ENCODE data around the gene CPAMD8. TPM values are rescaled to one million over a fixed set of nuclear protein-coding genes. Genes with fewer than 3 reads are reported as not detected.

Gene CPAMD8
- total RNA-seq, 1 experiment from 2014 or later: 3.9 TPM

DNA sequence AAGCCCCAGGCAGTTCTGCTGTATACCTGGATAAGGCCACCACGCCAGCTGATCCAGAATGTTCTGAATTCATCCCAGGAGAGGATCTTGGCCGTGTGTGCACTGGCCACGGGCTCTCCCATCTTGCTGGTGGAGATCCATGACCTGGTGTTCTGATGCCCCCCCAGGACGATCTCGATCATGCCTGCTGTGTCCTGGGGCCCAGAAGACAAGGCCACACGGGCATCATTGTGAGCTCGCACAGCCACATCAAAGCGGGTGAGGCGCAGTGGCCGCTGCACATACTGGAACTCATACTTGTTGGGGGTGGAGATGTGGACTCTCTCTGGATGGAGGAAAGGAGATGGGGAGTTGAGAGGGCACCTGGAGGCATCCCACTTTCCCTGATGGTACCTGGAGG, 97.7 kb downstream of the CPAMD8 start:
- no peaks in the 10 kb centered on the region for H3K36me3 ChIP-seq (ENCODE audit: low read depth, low read length)
- intact Hi-C loops (cut with micrococcal nuclease): no loop called here
- POLR2A ChIA-PET (ENCODE audit: unreplicated experiment): no interaction called here

DNA sequence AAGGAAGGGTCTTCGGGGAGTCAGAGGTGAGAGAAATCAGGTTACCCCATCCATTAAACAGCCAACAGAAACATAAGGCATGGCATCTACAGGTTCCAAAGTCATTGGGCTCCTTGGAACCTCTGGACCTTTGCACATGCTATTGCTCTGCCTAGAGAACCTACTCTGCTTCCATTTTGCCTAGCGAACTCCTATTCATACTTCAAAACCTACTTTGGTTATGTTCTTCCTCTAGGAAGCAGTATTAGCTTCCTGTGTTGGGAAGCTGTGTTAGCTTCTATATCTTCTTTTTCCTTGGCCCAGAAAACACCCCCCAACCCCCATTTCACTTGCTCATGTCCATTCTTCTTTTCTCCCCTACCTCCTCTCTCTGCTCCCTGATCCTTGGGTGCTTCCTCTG, 98.3 kb downstream of the CPAMD8 start:
- Histone ChIP-seq H3K4me3 (ENCODE audit: low read length) (no peak overlapping the region), H3K9me3 (ENCODE audit: low read length) (peaks cover 4% of the 10 kb centered on the region; the same call in 1 of the 2 replicates), H3K9ac (ENCODE audit: low read length) (no peak overlapping the region), H3K27ac (ENCODE audit: low read length) (no peak overlapping the region), H3K27me3 (ENCODE audit: low read length) (no peaks in the 10 kb centered on the region), H2AFZ (ENCODE audit: low read length) (no peak overlapping the region), H3K4me1 (ENCODE audit: insufficient read depth, low read length) (no peaks in the 10 kb centered on the region), H3K79me2 (ENCODE audit: low read length) (no peaks in the 10 kb centered on the region), H4K20me1 (ENCODE audit: low read length) (no peaks in the 10 kb centered on the region), H3K4me2 (ENCODE audit: low read length) (no peak overlapping the region), H3K9me2 (replicated peaks; ENCODE audit: low read length) (no peaks in the 10 kb centered on the region), H3F3A (ENCODE audit: low read length, unreplicated experiment) (no peaks in the 10 kb centered on the region), H3K36me3 (ENCODE audit: low read depth, low read length) (no peaks in the 10 kb centered on the region)
- DNase-seq: no peak
- POLR2A ChIA-PET (ENCODE audit: unreplicated experiment): no interaction called here
- TF ChIP-seq EZH2phosphoT487 (IDR thresholded peaks at IDR 0.05; ENCODE audit: borderline replicate concordance, low read length) (no peak), EZH2 (IDR thresholded peaks at IDR 0.05; ENCODE audit: low read length, unreplicated experiment) (no peak)
- TF ChIP-seq, protein P1, sequence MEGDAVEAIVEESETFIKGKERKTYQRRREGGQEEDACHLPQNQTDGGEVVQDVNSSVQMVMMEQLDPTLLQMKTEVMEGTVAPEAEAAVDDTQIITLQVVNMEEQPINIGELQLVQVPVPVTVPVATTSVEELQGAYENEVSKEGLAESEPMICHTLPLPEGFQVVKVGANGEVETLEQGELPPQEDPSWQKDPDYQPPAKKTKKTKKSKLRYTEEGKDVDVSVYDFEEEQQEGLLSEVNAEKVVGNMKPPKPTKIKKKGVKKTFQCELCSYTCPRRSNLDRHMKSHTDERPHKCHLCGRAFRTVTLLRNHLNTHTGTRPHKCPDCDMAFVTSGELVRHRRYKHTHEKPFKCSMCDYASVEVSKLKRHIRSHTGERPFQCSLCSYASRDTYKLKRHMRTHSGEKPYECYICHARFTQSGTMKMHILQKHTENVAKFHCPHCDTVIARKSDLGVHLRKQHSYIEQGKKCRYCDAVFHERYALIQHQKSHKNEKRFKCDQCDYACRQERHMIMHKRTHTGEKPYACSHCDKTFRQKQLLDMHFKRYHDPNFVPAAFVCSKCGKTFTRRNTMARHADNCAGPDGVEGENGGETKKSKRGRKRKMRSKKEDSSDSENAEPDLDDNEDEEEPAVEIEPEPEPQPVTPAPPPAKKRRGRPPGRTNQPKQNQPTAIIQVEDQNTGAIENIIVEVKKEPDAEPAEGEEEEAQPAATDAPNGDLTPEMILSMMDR (conservative IDR thresholded peaks at IDR 0.05; ENCODE audit: low read depth, low read length): no peak
- ATAC-seq: no peak
- intact Hi-C loops (cut with micrococcal nuclease): no loop called here
- BruUV-seq (replicated peaks): no TSS peak
- CTCF ChIA-PET: no interaction called here

More for the DNA sequence above, 97.7 kb downstream of the CPAMD8 start:
- no peak overlapping the region for H3K27ac ChIP-seq (ENCODE audit: low read length)
- BruUV-seq (replicated peaks): no TSS peak
- no peak overlapping the region for H3K4me3 ChIP-seq (ENCODE audit: low read length)
- CTCF ChIA-PET: no interaction called here
- no peak for DNase-seq
- H3K27me3 ChIP-seq (ENCODE audit: low read length): 0 out of 2 replicates have a peak, but pooled peaks cover 2% of the 10 kb centered on the region
- peaks cover 7% of the 10 kb centered on the region for H3K9me3 ChIP-seq (ENCODE audit: low read length)
- ATAC-seq: no peak
- no peaks in the 10 kb centered on the region for H3K79me2 ChIP-seq (ENCODE audit: low read length)
- TF ChIP-seq EZH2phosphoT487 (IDR thresholded peaks at IDR 0.05; ENCODE audit: borderline replicate concordance, low read length) (no peak), EZH2 (IDR thresholded peaks at IDR 0.05; ENCODE audit: low read length, unreplicated experiment) (no peak)
- TF ChIP-seq, protein P1 (conservative IDR thresholded peaks at IDR 0.05; ENCODE audit: low read depth, low read length): no peak
- H3K9me2 ChIP-seq (replicated peaks; ENCODE audit: low read length): no peaks in the 10 kb centered on the region
- H4K20me1 ChIP-seq (ENCODE audit: low read length): no peaks in the 10 kb centered on the region
- H3K4me2 ChIP-seq (ENCODE audit: low read length): no peak overlapping the region
- H3K4me1 ChIP-seq (ENCODE audit: insufficient read depth, low read length): no peaks in the 10 kb centered on the region
- H3K9ac ChIP-seq (ENCODE audit: low read length): no peak overlapping the region
- no peaks in the 10 kb centered on the region for H3F3A ChIP-seq (ENCODE audit: low read length, unreplicated experiment)
- H2AFZ ChIP-seq (ENCODE audit: low read length): no peak overlapping the region

DNA sequence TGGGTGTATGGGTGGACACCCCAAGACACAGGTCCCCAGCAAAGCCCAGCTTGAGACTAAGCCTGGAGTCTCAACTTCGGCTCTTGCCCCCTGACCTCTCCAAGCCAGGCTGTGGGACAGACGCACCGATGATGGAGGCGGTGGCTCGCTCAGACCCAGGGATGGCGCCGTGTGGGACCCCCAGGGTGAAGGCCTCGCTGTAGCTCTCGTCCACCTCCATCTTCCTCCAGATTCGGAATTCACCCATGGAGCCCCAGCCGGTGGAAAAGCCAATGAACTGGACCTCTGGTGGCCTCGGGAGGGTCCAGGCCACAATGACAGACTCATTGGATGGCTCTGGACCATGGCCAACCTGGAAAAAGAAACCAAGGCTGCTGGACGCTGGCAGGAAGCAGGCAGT, 98.7 kb downstream of the CPAMD8 start:
- Histone ChIP-seq H4K20me1 (ENCODE audit: low read length) (no peaks in the 10 kb centered on the region), H3K9ac (ENCODE audit: low read length) (no peak overlapping the region), H3F3A (ENCODE audit: low read length, unreplicated experiment) (no peaks in the 10 kb centered on the region), H3K27ac (ENCODE audit: low read length) (no peak overlapping the region), H3K4me2 (ENCODE audit: low read length) (no peak overlapping the region), H3K36me3 (ENCODE audit: low read depth, low read length) (no peaks in the 10 kb centered on the region), H3K79me2 (ENCODE audit: low read length) (no peaks in the 10 kb centered on the region), H3K9me2 (replicated peaks; ENCODE audit: low read length) (no peaks in the 10 kb centered on the region), H3K27me3 (ENCODE audit: low read length) (no peaks in the 10 kb centered on the region), H3K4me1 (ENCODE audit: insufficient read depth, low read length) (no peaks in the 10 kb centered on the region), H3K9me3 (ENCODE audit: low read length) (peaks cover 4% of the 10 kb centered on the region; the same call in 1 of the 2 replicates), H3K4me3 (ENCODE audit: low read length) (no peak overlapping the region), H2AFZ (ENCODE audit: low read length) (no peak overlapping the region)
- CTCF ChIA-PET: no interaction called here
- TF ChIP-seq EZH2phosphoT487 (IDR thresholded peaks at IDR 0.05; ENCODE audit: borderline replicate concordance, low read length) (no peak), EZH2 (IDR thresholded peaks at IDR 0.05; ENCODE audit: low read length, unreplicated experiment) (no peak)
- TF ChIP-seq, protein P1 (conservative IDR thresholded peaks at IDR 0.05; ENCODE audit: low read depth, low read length): no peak
- ATAC-seq: no peak
- POLR2A ChIA-PET (ENCODE audit: unreplicated experiment): no interaction called here
- no TSS peak for BruUV-seq (replicated peaks)
- intact Hi-C loops (cut with micrococcal nuclease): no loop called here
- no peak for DNase-seq

Measured in PC-3 (cell line).